ENCODE data around the gene RAB5IF. TPM values are rescaled to one million over a fixed set of nuclear protein-coding genes. Genes with fewer than 3 reads are reported as not detected.

Gene RAB5IF
- total and polyA plus RNA-seq, 9 of the 15 experiments (the other 6 are each of a cell fraction or from before 2014, with no cell fraction given): 26.5 to 198 (median 134) TPM

DNA sequence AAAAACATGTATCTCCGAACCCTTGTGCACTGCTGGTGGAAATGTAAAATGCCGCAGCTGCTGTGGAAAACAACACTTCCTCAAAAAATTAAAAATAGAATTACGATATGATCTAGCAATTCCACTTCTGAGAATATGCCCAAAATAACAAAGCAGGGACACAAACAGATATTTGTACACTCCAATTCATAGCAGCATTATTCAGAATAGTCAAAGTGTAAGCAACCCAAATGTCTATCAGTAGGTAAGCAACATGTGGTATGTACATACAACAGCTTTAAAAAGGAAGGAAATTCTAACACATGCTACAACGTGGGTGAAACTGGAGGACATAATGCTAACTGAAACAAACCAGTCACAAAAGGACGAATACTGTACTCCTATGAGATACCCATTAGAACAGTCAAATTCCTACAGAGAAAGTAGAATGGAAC lies 5.7 kb upstream of the RAB5IF start:
- peaks cover 9 to 12% of the 10 kb centered on the region in 2 experiments for H3K4me1 ChIP-seq (replicated peaks in 1 of 2; ENCODE audit: control insufficient read depth in 2 of 2, insufficient read depth in 2 of 2, low read length in 2 of 2)
- intact Hi-C loops (cut with micrococcal nuclease) (no loop called here), in situ Hi-C loops (cut with MboI) (loop anchor here (5.0 kb wide), 1 partner anchor 43 kb away; no protein-coding TSS in a partner anchor)
- WGBS (ENCODE audit: insufficient coverage, low coverage, missing lambda C conversion rate): 22% methylated on average over 5 of the region's 5 CpGs
- ChIA-PET CTCF (ENCODE audit: low intra/inter-chr PET ratio) (interaction anchor here (0.7 to 1.2 kb wide), 3 partner anchors 54 to 94 kb away, joined by 3 to 5 read pairs (median 3); no protein-coding TSS in a partner anchor), POLR2A (interaction anchor here (0.6 to 1.1 kb wide), 4 partner anchors 11 to 136 kb away, joined by 3 to 4 read pairs (median 3); no protein-coding TSS in a partner anchor)
- no peaks in the 10 kb centered on the region for H3K9me1 ChIP-seq (ENCODE audit: control insufficient read depth, insufficient read depth, low read length)
- no peaks in the 10 kb centered on the region for H4K20me1 ChIP-seq (replicated peaks; ENCODE audit: control insufficient read depth, insufficient read depth, low read length)
- H3K9ac ChIP-seq (ENCODE audit: insufficient read depth in 1 of 2, low read depth in 2 of 2, low read length in 2 of 2): 0 out of 4 replicates have a peak overlapping the region, but pooled peaks of 1 of the 2 experiments have one; percentile 7
- BruUV-seq (replicated peaks): no TSS peak
- no peaks in the 10 kb centered on the region for H3K9me3 ChIP-seq (replicated peaks; ENCODE audit: control insufficient read depth, insufficient read depth, low read depth, low read length)
- no peak overlapping the region for H3K4me2 ChIP-seq (ENCODE audit: insufficient read depth, low read length)
- no peaks in the 10 kb centered on the region for H3K79me2 ChIP-seq (ENCODE audit: control insufficient read depth, insufficient read depth, low read length)
- FAIRE-seq (peak; percentile 35), ATAC-seq (no peak), DNase-seq (ENCODE audit: extremely low read depth in 1 of 4, low spot score in 3 of 4) (no peak)
- H3K27ac ChIP-seq (ENCODE audit: extremely low read depth, low read depth, low read length): 0 out of 3 replicates have a peak overlapping the region, but pooled peaks have one; percentile 8
- H3K27me3 ChIP-seq (ENCODE audit: control insufficient read depth in 2 of 2, insufficient read depth in 2 of 2, low read length in 2 of 2): no peaks in the 10 kb centered on the region
- no peak overlapping the region for H3K4me3 ChIP-seq
- no peaks in the 10 kb centered on the region for H3K36me3 ChIP-seq (ENCODE audit: control insufficient read depth, insufficient read depth, low read length)
- peak overlapping the region; percentile 68 for H2AFZ ChIP-seq (ENCODE audit: low read depth, low read length)
- TF ChIP-seq CBX3 (IDR thresholded peaks at IDR 0.05; ENCODE audit: borderline replicate concordance in 1 of 2, low read length in 2 of 2) (no peak), MCM7 (IDR thresholded peaks at IDR 0.05) (no peak), PML (IDR thresholded peaks at IDR 0.05; ENCODE audit: low read length) (no peak), THRB (CRISPR knock-in tag; conservative IDR thresholded peaks at IDR 0.05) (no peak), CCNT2 (IDR thresholded peaks at IDR 0.05; ENCODE audit: borderline replicate concordance, extremely low read depth, insufficient read length, low read depth, low read length) (no peak), MEF2D (tag; conservative IDR thresholded peaks at IDR 0.05; ENCODE audit: low read depth) (peak; percentile 83), PURB (CRISPR knock-in tag; IDR thresholded peaks at IDR 0.05; ENCODE audit: low read depth) (no peak), CHCHD3 (CRISPR knock-in tag; IDR thresholded peaks at IDR 0.05) (no peak), TFE3 (CRISPR knock-in tag; IDR thresholded peaks at IDR 0.05) (no peak), LEF1 (IDR thresholded peaks at IDR 0.05) (no peak), ZNF143 (CRISPR knock-in tag; IDR thresholded peaks at IDR 0.05) (no peak), SPI1 (IDR thresholded peaks at IDR 0.05; ENCODE audit: borderline replicate concordance, low read depth, low read length) (peak; percentile 80), ELF2 (CRISPR knock-in tag; IDR thresholded peaks at IDR 0.05) (no peak), YBX1 (IDR thresholded peaks at IDR 0.05) (no peak), SMAD3 (CRISPR knock-in tag; conservative IDR thresholded peaks at IDR 0.05) (no peak)
- TF ChIP-seq, protein P1, sequence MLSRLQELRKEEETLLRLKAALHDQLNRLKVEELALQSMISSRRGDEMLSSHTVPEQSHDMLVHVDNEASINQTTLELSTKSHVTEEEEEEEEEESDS (CRISPR knock-in tag; IDR thresholded peaks at IDR 0.05): no peak
- TF ChIP-seq, protein P2, sequence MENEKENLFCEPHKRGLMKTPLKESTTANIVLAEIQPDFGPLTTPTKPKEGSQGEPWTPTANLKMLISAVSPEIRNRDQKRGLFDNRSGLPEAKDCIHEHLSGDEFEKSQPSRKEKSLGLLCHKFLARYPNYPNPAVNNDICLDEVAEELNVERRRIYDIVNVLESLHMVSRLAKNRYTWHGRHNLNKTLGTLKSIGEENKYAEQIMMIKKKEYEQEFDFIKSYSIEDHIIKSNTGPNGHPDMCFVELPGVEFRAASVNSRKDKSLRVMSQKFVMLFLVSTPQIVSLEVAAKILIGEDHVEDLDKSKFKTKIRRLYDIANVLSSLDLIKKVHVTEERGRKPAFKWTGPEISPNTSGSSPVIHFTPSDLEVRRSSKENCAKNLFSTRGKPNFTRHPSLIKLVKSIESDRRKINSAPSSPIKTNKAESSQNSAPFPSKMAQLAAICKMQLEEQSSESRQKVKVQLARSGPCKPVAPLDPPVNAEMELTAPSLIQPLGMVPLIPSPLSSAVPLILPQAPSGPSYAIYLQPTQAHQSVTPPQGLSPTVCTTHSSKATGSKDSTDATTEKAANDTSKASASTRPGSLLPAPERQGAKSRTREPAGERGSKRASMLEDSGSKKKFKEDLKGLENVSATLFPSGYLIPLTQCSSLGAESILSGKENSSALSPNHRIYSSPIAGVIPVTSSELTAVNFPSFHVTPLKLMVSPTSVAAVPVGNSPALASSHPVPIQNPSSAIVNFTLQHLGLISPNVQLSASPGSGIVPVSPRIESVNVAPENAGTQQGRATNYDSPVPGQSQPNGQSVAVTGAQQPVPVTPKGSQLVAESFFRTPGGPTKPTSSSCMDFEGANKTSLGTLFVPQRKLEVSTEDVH (IDR thresholded peaks at IDR 0.05; ENCODE audit: low read depth, partially characterized antibody): no peak

Data from K562 (cell line).